Measurements from ENCODE around the gene ADRA1B.

Gene ADRA1B

GRCh38 chr5:159877894-159878448 lies 38.3 kb upstream of the ADRA1B start:
- H3K27me3 ChIP-seq (ENCODE audit: insufficient read depth, poor library complexity, severe bottlenecking) = no peaks in the 10 kb centered on the region
- no peaks in the 10 kb centered on the region for H3K36me3 ChIP-seq (ENCODE audit: low read depth)
- H3K4me3 ChIP-seq (ENCODE audit: severe bottlenecking) = no peak overlapping the region
- no peak for ATAC-seq (ENCODE audit: low read depth)
- H3K9me3 ChIP-seq (ENCODE audit: severe bottlenecking) = no peaks in the 10 kb centered on the region
- DNase-seq (ENCODE audit: low spot score) = no peak
- H3K4me1 ChIP-seq (ENCODE audit: insufficient read depth, poor library complexity, severe bottlenecking) = peaks cover 9% of the 10 kb centered on the region
- no peak overlapping the region for H3K27ac ChIP-seq (ENCODE audit: poor library complexity, severe bottlenecking)
- no peak for TF ChIP-seq CTCF (IDR thresholded peaks at IDR 0.05; ENCODE audit: poor library complexity, severe bottlenecking)

GRCh38 chr5:159878988-159879471 lies 37.3 kb upstream of the ADRA1B start:
- H3K27ac ChIP-seq (ENCODE audit: poor library complexity, severe bottlenecking) = no peak overlapping the region
- peaks cover 6% of the 10 kb centered on the region for H3K4me1 ChIP-seq (ENCODE audit: insufficient read depth, poor library complexity, severe bottlenecking)
- ATAC-seq (ENCODE audit: low read depth) = peak; percentile 80
- TF ChIP-seq CTCF (IDR thresholded peaks at IDR 0.05; ENCODE audit: poor library complexity, severe bottlenecking) = no peak
- H3K36me3 ChIP-seq (ENCODE audit: low read depth) = no peaks in the 10 kb centered on the region
- H3K9me3 ChIP-seq (ENCODE audit: severe bottlenecking) = no peaks in the 10 kb centered on the region
- DNase-seq (ENCODE audit: low spot score) = no peak
- H3K4me3 ChIP-seq (ENCODE audit: severe bottlenecking) = no peak overlapping the region
- H3K27me3 ChIP-seq (ENCODE audit: insufficient read depth, poor library complexity, severe bottlenecking) = no peaks in the 10 kb centered on the region

GRCh38 chr5:159880676-159881075 lies 35.6 kb upstream of the ADRA1B start:
- Histone ChIP-seq H3K9me3 (ENCODE audit: severe bottlenecking) (no peaks in the 10 kb centered on the region), H3K36me3 (ENCODE audit: low read depth) (no peaks in the 10 kb centered on the region), H3K27ac (ENCODE audit: poor library complexity, severe bottlenecking) (no peak overlapping the region), H3K27me3 (ENCODE audit: insufficient read depth, poor library complexity, severe bottlenecking) (no peaks in the 10 kb centered on the region), H3K4me1 (ENCODE audit: insufficient read depth, poor library complexity, severe bottlenecking) (no peaks in the 10 kb centered on the region), H3K4me3 (ENCODE audit: severe bottlenecking) (no peak overlapping the region)
- ATAC-seq (ENCODE audit: low read depth) = no peak
- no peak for TF ChIP-seq CTCF (IDR thresholded peaks at IDR 0.05; ENCODE audit: poor library complexity, severe bottlenecking)
- no peak for DNase-seq (ENCODE audit: low spot score)

DNA sequence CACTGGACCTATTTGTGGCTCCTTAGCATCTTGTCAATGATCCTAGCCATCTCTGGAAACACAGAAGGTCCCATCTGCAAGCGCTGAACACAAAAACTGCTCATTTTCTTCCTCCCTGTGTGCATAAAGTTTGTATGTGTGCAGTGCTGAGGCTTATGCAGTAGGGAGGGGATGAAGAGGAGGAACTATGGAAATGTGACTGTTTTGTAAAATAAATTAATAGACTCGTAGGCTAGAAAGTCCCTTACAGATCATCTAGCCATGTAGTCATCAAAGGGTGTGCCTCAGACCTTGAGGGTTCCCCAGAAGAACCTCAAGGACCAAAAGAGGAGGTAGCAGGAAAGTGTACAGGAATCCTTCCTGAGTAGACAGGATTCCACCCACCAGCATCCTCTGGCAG lies 34.3 kb upstream of the ADRA1B start:
- Histone ChIP-seq H3K36me3 (ENCODE audit: low read depth) (no peaks in the 10 kb centered on the region), H3K4me1 (ENCODE audit: insufficient read depth, poor library complexity, severe bottlenecking) (no peaks in the 10 kb centered on the region), H3K4me3 (ENCODE audit: severe bottlenecking) (no peak overlapping the region), H3K9me3 (ENCODE audit: severe bottlenecking) (no peaks in the 10 kb centered on the region), H3K27ac (ENCODE audit: poor library complexity, severe bottlenecking) (no peak overlapping the region), H3K27me3 (ENCODE audit: insufficient read depth, poor library complexity, severe bottlenecking) (no peaks in the 10 kb centered on the region)
- ATAC-seq (ENCODE audit: low read depth) (no peak), DNase-seq (ENCODE audit: low spot score) (no peak)
- TF ChIP-seq CTCF (IDR thresholded peaks at IDR 0.05; ENCODE audit: poor library complexity, severe bottlenecking) = no peak

DNA sequence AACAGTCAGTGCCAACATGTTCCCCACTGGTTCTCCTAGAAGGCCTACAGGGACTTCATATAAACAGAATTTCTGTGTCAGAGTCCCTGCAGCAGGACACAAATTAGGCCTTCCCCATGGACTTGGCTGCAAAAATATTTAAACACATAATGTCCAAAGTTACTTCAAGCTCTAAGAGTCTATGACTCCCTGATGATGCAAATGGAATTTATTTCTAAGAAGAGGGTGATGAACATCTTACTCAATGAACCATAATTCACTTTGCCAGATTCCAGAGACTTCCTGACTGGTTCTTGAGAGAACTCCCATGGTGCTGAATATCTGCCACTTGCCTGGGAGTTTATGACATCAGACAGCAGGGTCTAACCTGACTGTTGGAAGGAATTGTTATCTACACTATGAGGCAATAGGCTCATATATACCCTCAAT lies 32.7 kb upstream of the ADRA1B start:
- no peak overlapping the region for H3K4me3 ChIP-seq (ENCODE audit: severe bottlenecking)
- DNase-seq (ENCODE audit: low spot score) (no peak), ATAC-seq (ENCODE audit: low read depth) (peak; percentile 37; the same call in 2 of the 3 replicates)
- no peak overlapping the region for H3K27ac ChIP-seq (ENCODE audit: poor library complexity, severe bottlenecking)
- H3K4me1 ChIP-seq (ENCODE audit: insufficient read depth, poor library complexity, severe bottlenecking) = no peaks in the 10 kb centered on the region
- TF ChIP-seq CTCF (IDR thresholded peaks at IDR 0.05; ENCODE audit: poor library complexity, severe bottlenecking) = no peak
- H3K9me3 ChIP-seq (ENCODE audit: severe bottlenecking) = no peaks in the 10 kb centered on the region
- no peaks in the 10 kb centered on the region for H3K36me3 ChIP-seq (ENCODE audit: low read depth)
- no peaks in the 10 kb centered on the region for H3K27me3 ChIP-seq (ENCODE audit: insufficient read depth, poor library complexity, severe bottlenecking)
